Panc1 (cell line): Measurements from ENCODE around the gene HUS1B.

Experiments used
- POLR2AphosphoS5 ChIP-seq: IDR thresholded peaks from 2 replicates; pipeline ENCODE4 v1.6.1; 2012; ENCODE audit warnings: mild to moderate bottlenecking, low read depth, low read length, moderate library complexity
- TCF7L2 ChIP-seq: IDR thresholded peaks from 2 replicates; pipeline ENCODE4 v1.6.1; 2011; ENCODE audit warnings: mild to moderate bottlenecking, low read depth, low read length, inconsistent platforms
- TF ChIP-seq, protein P1 (sequence below): fragments of 450-650 bp; IDR thresholded peaks from 2 replicates; pipeline ENCODE4 v1.5.1; 2017; ENCODE audit warnings: mild to moderate bottlenecking
- TF ChIP-seq, protein P2 (sequence below), 2 experiments: IDR thresholded peaks; 2 replicates each; pipeline ENCODE4 v1.6.1; 2011 to 2012; ENCODE audit warnings: low read depth in 2 of 2, control low read depth in 1 of 2, low read length in 1 of 2, mild to moderate bottlenecking in 1 of 2, moderate library complexity in 1 of 2; ENCODE audit not compliant: insufficient read depth in 1 of 2

DNA sequence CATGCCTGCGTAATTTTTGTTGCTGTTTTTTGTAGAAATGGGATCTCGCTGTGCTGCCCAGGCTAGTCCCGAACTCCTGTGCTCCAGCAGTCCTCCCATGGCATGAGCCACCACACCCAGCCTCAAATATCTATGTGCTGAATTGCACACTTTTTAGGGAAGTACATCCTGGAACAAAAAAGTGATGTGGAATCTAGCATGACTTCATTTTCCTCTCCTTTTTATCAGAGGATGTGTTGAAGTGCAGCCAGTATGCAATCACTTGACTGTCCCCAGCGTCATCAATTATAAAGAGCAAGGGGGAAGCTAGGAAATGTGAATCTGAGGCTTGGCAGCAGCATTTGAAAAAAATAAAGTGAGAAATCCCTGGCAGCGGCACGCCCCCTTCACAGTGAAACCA lies 42.4 kb upstream of the HUS1B start:
- TF ChIP-seq, protein P1, sequence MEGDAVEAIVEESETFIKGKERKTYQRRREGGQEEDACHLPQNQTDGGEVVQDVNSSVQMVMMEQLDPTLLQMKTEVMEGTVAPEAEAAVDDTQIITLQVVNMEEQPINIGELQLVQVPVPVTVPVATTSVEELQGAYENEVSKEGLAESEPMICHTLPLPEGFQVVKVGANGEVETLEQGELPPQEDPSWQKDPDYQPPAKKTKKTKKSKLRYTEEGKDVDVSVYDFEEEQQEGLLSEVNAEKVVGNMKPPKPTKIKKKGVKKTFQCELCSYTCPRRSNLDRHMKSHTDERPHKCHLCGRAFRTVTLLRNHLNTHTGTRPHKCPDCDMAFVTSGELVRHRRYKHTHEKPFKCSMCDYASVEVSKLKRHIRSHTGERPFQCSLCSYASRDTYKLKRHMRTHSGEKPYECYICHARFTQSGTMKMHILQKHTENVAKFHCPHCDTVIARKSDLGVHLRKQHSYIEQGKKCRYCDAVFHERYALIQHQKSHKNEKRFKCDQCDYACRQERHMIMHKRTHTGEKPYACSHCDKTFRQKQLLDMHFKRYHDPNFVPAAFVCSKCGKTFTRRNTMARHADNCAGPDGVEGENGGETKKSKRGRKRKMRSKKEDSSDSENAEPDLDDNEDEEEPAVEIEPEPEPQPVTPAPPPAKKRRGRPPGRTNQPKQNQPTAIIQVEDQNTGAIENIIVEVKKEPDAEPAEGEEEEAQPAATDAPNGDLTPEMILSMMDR = no peak
- no peak for TF ChIP-seq POLR2AphosphoS5
- TF ChIP-seq, protein P2, sequence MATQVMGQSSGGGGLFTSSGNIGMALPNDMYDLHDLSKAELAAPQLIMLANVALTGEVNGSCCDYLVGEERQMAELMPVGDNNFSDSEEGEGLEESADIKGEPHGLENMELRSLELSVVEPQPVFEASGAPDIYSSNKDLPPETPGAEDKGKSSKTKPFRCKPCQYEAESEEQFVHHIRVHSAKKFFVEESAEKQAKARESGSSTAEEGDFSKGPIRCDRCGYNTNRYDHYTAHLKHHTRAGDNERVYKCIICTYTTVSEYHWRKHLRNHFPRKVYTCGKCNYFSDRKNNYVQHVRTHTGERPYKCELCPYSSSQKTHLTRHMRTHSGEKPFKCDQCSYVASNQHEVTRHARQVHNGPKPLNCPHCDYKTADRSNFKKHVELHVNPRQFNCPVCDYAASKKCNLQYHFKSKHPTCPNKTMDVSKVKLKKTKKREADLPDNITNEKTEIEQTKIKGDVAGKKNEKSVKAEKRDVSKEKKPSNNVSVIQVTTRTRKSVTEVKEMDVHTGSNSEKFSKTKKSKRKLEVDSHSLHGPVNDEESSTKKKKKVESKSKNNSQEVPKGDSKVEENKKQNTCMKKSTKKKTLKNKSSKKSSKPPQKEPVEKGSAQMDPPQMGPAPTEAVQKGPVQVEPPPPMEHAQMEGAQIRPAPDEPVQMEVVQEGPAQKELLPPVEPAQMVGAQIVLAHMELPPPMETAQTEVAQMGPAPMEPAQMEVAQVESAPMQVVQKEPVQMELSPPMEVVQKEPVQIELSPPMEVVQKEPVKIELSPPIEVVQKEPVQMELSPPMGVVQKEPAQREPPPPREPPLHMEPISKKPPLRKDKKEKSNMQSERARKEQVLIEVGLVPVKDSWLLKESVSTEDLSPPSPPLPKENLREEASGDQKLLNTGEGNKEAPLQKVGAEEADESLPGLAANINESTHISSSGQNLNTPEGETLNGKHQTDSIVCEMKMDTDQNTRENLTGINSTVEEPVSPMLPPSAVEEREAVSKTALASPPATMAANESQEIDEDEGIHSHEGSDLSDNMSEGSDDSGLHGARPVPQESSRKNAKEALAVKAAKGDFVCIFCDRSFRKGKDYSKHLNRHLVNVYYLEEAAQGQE (IDR thresholded peaks at IDR 0.05; ENCODE audit: insufficient read depth in 1 of 2, low read depth in 2 of 2, low read length in 1 of 2) = no peak
- TF ChIP-seq TCF7L2 = no peak
